Suppressor macrophage treated with lipopolysaccharide for 4 hours (primary cell): Measurements from ENCODE around the gene FBXL17.

Source experiments
- DNase-seq: peaks from one replicate; pipeline ENCODE4 v3.0.0-alpha.2; 2020

Gene FBXL17

GRCh38 chr5:107941036-107941435 is 440.9 kb downstream of the FBXL17 start:
- DNase-seq = no peak

- DNase-seq = no peak
Observed at GRCh38 chr5:107937651-107938355, 444.1 kb downstream of the FBXL17 start.

GRCh38 chr5:107937204-107937603 is 444.7 kb downstream of the FBXL17 start:
- DNase-seq = no peak

- DNase-seq = no peak
Observed at GRCh38 chr5:107936515-107936914, 445.4 kb downstream of the FBXL17 start.

GRCh38 chr5:107935645-107936044 is 446.3 kb downstream of the FBXL17 start:
- no peak for DNase-seq

GRCh38 chr5:107933326-107933725 is 448.6 kb downstream of the FBXL17 start:
- DNase-seq = no peak

- no peak for DNase-seq
Observed at GRCh38 chr5:107930891-107931290, 451.0 kb downstream of the FBXL17 start.

GRCh38 chr5:107930092-107930491 is 451.8 kb downstream of the FBXL17 start:
- DNase-seq = no peak

GRCh38 chr5:107929080-107929479 is 452.8 kb downstream of the FBXL17 start:
- no peak for DNase-seq

GRCh38 chr5:107926121-107926520 is 455.8 kb downstream of the FBXL17 start:
- DNase-seq = no peak

GRCh38 chr5:107925200-107925599 is 456.7 kb downstream of the FBXL17 start:
- DNase-seq = no peak

- DNase-seq = no peak
Observed at GRCh38 chr5:107919969-107920368, 461.9 kb downstream of the FBXL17 start.

- DNase-seq = no peak
Observed at GRCh38 chr5:107919361-107919760, 462.5 kb downstream of the FBXL17 start.

- DNase-seq = no peak
Observed at GRCh38 chr5:107917983-107918382, 463.9 kb downstream of the FBXL17 start.

- no peak for DNase-seq
Observed at GRCh38 chr5:107916731-107917725, 464.9 kb downstream of the FBXL17 start.

- peak; percentile 3 for DNase-seq
Observed at GRCh38 chr5:107915176-107915812, 466.6 kb downstream of the FBXL17 start.

GRCh38 chr5:107913494-107913893 is 468.4 kb downstream of the FBXL17 start:
- no peak for DNase-seq

GRCh38 chr5:107900721-107901120 is 481.2 kb downstream of the FBXL17 start:
- no peak for DNase-seq

GRCh38 chr5:107894361-107894760 is 487.5 kb downstream of the FBXL17 start:
- DNase-seq = no peak

- peak; percentile 85 for DNase-seq
Observed at GRCh38 chr5:107893642-107894041, 488.3 kb downstream of the FBXL17 start.

GRCh38 chr5:107889387-107889786 is 492.5 kb downstream of the FBXL17 start:
- no peak for DNase-seq

- no peak for DNase-seq
Observed at GRCh38 chr5:107888541-107888940, 493.4 kb downstream of the FBXL17 start.

- DNase-seq = no peak
Observed at GRCh38 chr5:107887166-107887943, 494.5 kb downstream of the FBXL17 start.
